ENCODE results near the gene VSIR. TPM values are rescaled to one million over a fixed set of nuclear protein-coding genes. Genes with fewer than 3 reads are reported as not detected.

The VSIR gene
- total RNA-seq, 4 donors from 2014 or later, result 37.8 to 118 (median 90.3) TPM

DNA sequence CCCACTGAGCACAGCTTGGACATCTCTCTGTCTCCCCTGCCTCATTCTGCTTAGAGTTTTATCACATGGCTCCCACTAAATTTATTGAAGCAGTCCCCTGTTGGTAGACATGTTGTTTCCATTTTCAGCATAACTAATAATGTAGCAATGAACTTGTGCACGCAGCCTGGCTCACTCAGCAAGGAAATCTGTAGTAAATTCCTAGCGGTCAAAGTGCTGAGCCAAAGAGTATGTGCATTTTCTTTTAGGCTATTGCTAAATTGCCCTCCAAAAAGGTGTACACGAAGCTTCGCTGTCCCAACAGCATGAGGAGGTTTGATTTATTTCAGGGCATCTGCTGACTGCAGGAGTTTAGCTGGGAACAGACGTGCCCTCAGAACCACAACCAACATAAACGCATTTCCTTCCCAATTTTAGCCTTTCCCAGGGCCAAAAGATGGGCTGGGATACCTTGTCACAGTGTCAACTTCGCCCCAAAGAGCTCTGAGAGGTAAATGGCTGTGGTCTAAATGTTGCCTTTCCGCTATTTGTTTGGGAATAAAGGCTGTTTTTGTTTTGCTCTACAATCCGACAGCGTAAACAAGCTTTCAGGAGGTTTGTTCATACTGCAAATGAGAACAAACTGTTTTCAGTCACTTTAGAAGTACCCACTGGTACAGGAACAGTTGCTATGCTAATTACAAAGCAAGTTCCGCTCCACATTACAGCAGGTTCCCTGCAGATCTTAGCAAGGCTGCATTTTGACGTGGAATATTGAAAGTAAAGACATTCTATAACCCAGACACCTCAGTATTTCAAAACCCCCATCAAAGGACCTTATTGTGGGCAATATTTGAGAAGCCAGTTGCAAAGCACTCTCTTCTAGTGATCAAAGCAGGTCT, 16.8 kb downstream of the VSIR start:
- 70% methylated on average over 12 of the region's 12 CpGs for WGBS

DNA sequence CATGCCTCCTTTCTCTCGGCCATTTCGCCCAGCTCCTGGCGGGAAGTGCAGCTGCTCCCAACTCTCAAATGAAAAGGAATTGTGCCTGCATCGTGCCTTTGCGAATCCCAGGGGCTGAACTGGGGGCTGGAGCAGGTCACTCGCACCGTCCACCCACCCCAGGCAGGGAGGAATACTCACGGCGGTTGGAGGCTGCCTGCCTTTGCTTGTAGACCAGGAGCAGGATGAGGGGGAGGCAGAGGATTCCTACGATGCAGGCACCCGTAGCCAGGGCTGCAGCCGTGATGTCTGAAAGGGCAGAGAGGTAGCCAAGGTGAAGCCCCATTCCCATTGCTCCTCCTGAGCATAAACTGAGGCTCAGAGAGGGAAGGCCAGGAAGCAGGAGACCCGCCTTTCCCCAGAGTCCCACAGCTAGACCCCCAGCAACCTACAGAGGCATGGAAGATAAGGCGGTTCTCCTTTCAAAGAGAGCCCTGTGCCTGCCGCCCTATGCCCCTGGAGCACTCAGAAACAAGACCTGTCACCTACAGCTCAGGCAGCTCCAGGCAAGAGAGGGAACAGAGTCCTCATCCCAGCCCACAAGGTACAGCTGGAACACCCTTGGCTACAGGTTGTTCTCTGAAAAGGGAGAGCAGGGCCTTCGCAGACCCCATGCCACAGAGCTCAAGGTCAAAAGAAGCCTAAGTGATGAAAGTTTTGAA, 18.0 kb downstream of the VSIR start:
- WGBS, result 95% methylated on average over 6 of the region's 16 CpGs
- Histone ChIP-seq H3K9me3 (no peaks in the 10 kb centered on the region), H3K36me3 (peaks cover 46 to 92% (median 83%) of the 10 kb centered on the region in 4 donors), H3K27ac (replicated peaks in 1 of 4) (peak overlapping the region in 2 of 4 donors; percentile 49 to 50), H3K4me1 (peaks cover 35 to 62% (median 58%) of the 10 kb centered on the region in 4 donors), H3K4me3 (no peak overlapping the region), H3K27me3 (no peaks in the 10 kb centered on the region)
- DNase-seq (ENCODE audit: extremely low spot score), result no peak
- no peak for TF ChIP-seq EP300 (IDR thresholded peaks at IDR 0.05)
- TF ChIP-seq POLR2A (IDR thresholded peaks at IDR 0.05; ENCODE audit: low read depth), result no peak
- TF ChIP-seq, protein P1, sequence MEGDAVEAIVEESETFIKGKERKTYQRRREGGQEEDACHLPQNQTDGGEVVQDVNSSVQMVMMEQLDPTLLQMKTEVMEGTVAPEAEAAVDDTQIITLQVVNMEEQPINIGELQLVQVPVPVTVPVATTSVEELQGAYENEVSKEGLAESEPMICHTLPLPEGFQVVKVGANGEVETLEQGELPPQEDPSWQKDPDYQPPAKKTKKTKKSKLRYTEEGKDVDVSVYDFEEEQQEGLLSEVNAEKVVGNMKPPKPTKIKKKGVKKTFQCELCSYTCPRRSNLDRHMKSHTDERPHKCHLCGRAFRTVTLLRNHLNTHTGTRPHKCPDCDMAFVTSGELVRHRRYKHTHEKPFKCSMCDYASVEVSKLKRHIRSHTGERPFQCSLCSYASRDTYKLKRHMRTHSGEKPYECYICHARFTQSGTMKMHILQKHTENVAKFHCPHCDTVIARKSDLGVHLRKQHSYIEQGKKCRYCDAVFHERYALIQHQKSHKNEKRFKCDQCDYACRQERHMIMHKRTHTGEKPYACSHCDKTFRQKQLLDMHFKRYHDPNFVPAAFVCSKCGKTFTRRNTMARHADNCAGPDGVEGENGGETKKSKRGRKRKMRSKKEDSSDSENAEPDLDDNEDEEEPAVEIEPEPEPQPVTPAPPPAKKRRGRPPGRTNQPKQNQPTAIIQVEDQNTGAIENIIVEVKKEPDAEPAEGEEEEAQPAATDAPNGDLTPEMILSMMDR (IDR thresholded peaks at IDR 0.05), result no peak
- no peak for TF ChIP-seq POLR2AphosphoS5 (IDR thresholded peaks at IDR 0.05)
- intact Hi-C loops (cut with DNase I), result no loop called here

More for the DNA sequence above, 16.8 kb downstream of the VSIR start:
- Histone ChIP-seq H3K27me3 (no peaks in the 10 kb centered on the region), H3K9me3 (no peaks in the 10 kb centered on the region), H3K4me1 (peaks cover 40 to 70% (median 58%) of the 10 kb centered on the region in 4 donors), H3K36me3 (peaks cover 35 to 92% (median 84%) of the 10 kb centered on the region in 4 donors), H3K4me3 (no peak overlapping the region), H3K27ac (replicated peaks in 1 of 4) (peak overlapping the region; percentile 42 to 59 (median 48))
- TF ChIP-seq EP300 (IDR thresholded peaks at IDR 0.05) (no peak), POLR2AphosphoS5 (IDR thresholded peaks at IDR 0.05) (peak in 1 of 2 donors; percentile 16)
- no peak for DNase-seq (ENCODE audit: extremely low spot score)
- intact Hi-C loops (cut with DNase I), result no loop called here

DNA sequence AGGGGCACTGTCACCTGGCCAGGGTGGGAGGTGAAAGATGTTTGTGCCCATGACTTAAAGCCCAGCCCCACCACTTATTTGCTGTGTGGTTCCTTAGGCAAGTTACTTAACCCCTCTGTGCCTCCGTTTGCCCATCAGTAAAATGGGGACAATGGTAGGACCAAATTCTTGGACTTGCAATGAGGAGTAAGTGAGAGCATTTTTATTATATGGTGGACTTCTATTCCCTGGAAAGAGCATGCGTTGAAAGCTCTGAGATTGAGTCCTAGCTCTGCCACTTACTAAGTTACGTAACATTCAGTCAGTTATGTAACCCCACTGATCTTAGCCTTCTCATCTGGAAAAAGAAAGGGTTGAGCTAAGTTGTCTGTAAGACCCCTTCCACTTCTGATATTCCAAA, 18.8 kb downstream of the VSIR start:
- Histone ChIP-seq H3K4me1 (peaks cover 42 to 68% (median 64%) of the 10 kb centered on the region in 4 donors), H3K36me3 (peaks cover 48 to 98% (median 90%) of the 10 kb centered on the region in 4 donors), H3K9me3 (no peaks in the 10 kb centered on the region), H3K4me3 (no peak overlapping the region), H3K27me3 (no peaks in the 10 kb centered on the region), H3K27ac (replicated peaks in 1 of 4) (peak overlapping the region; percentile 26 to 60 (median 50))
- no peak for DNase-seq (ENCODE audit: extremely low spot score)
- 92% methylated on average over 3 of the region's 3 CpGs for WGBS
- intact Hi-C loops (cut with DNase I), result no loop called here
- TF ChIP-seq POLR2A (IDR thresholded peaks at IDR 0.05; ENCODE audit: low read depth) (no peak), POLR2AphosphoS5 (IDR thresholded peaks at IDR 0.05) (no peak), EP300 (IDR thresholded peaks at IDR 0.05) (no peak)
- TF ChIP-seq, protein P1 (IDR thresholded peaks at IDR 0.05), result no peak

DNA sequence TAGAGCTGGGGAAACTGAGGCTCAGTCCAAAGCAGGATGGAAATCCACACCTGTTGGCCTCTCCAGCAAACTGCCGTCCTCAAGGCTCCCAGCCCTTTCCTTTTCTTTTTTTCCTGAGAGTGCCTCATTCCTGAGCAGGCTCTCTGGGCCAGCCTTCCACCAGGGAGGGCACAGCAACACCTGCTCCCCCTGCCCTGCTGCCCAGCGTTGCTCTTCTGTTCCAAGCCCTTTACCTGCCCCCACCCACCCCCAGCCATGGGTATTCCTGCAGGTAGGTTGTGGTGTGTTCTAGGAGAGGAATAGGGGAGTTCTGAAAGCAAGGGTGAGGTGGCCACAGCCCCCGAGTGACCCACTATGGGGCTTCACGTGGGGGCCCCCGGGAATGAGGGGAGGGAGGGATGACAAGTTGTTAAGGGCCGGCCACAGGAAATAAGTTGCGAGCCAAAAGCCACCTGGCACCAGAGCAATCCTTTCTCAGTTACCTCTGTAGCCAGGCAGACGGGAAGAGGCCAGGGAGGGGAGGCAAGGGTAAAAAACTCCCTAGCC, 19.3 kb downstream of the VSIR start:
- TF ChIP-seq POLR2A (IDR thresholded peaks at IDR 0.05; ENCODE audit: low read depth) (no peak), EP300 (IDR thresholded peaks at IDR 0.05) (no peak), POLR2AphosphoS5 (IDR thresholded peaks at IDR 0.05) (no peak)
- TF ChIP-seq, protein P1 (IDR thresholded peaks at IDR 0.05), result no peak

More for the DNA sequence above, 19.3 kb downstream of the VSIR start:
- WGBS, result 55% methylated on average over 8 of the region's 8 CpGs
- Histone ChIP-seq H3K4me3 (no peak overlapping the region), H3K27me3 (no peaks in the 10 kb centered on the region), H3K27ac (replicated peaks in 1 of 4) (peak overlapping the region; percentile 26 to 60 (median 50)), H3K36me3 (peaks cover 48 to 94% (median 89%) of the 10 kb centered on the region in 4 donors), H3K9me3 (no peaks in the 10 kb centered on the region), H3K4me1 (peaks cover 47 to 74% (median 69%) of the 10 kb centered on the region in 4 donors)
- no peak for DNase-seq (ENCODE audit: extremely low spot score)
- intact Hi-C loops (cut with DNase I), result no loop called here
